B cell (primary cell): ENCODE measurements around the gene MRM2. TPM values are rescaled to one million over a fixed set of nuclear protein-coding genes. Genes with fewer than 3 reads are reported as not detected.

Experiments
- ATAC-seq: fragments of 200-7000 bp; cut with Tn5 transposase; one replicate; pipeline ENCODE4 v1.10.0; 2021; ENCODE audit warnings: low read depth, mild to moderate bottlenecking, moderate number of reproducible peaks, moderate library complexity
- CTCF ChIA-PET: fragments of 350-600 bp; sonication (Branson Sonifier 250); formaldehyde crosslinking; loops from one replicate; lab custom pipeline; 2021; ENCODE audit warnings: antibody characterized with exemption, inconsistent platforms; lab: Charles Lee
- POLR2A ChIA-PET: fragments of 350-600 bp; sonication (Branson Sonifier 250); formaldehyde crosslinking; loops from one replicate; lab custom pipeline; 2021; ENCODE audit warnings: antibody characterized with exemption; lab: Charles Lee
- DNase-seq: peaks from one replicate; pipeline ENCODE4 v3.0.0; 2013
- H2AFZ ChIP-seq: 2 replicates; pipeline ENCODE4 v1.6.1; 2012; ENCODE audit warnings: mild to moderate bottlenecking, low read depth, low read length; ENCODE audit not compliant: insufficient read depth, poor library complexity, severe bottlenecking
- H3K27ac ChIP-seq, 2 donors: 1 replicate in 1 of 2; 2 replicates in 1 of 2; pipeline ENCODE4 v1.5.1; 2012 to 2013; ENCODE audit warnings: low read length in 2 of 2, mild to moderate bottlenecking in 2 of 2, moderate library complexity in 1 of 2
- H3K27me3 ChIP-seq, 4 experiments: fragments of 200-600 bp in 1 of 4; sonication (generic) in 1 of 4; replicated peaks in 1 of 4; 1 replicate in 2 of 4; 2 replicates in 2 of 4; pipeline versions ENCODE4 v1.6.1 to v1.7.0; 2013 to 2016; ENCODE audit warnings: low read length in 3 of 4, mild to moderate bottlenecking in 2 of 4, mixed read lengths in 1 of 4, moderate library complexity in 1 of 4; ENCODE audit not compliant: insufficient read depth in 4 of 4, control insufficient read depth in 3 of 4; ENCODE audit errors: control extremely low read depth in 1 of 4
- H3K36me3 ChIP-seq, 2 experiments: replicated peaks in 1 of 2; 1 replicate in 1 of 2; 2 replicates in 1 of 2; pipeline versions ENCODE4 v1.6.1 to v1.7.1; 2013; ENCODE audit warnings: low read length in 1 of 2; ENCODE audit not compliant: insufficient read depth in 2 of 2, control insufficient read depth in 1 of 2; ENCODE audit errors: control extremely low read depth in 1 of 2, extremely low read depth in 1 of 2
- H3K4me1 ChIP-seq, 2 donors: fragments of 200-600 bp in 1 of 2; sonication (generic) in 1 of 2; 1 replicate in 1 of 2; 2 replicates in 1 of 2; pipeline versions ENCODE4 v1.5.1 to v1.6.1; 2013 to 2017; ENCODE audit warnings: low read length in 2 of 2; ENCODE audit not compliant: control insufficient read depth in 2 of 2, insufficient read depth in 2 of 2
- H3K4me2 ChIP-seq: replicated peaks from 2 replicates; pipeline ENCODE3; 2012; ENCODE audit warnings: mild to moderate bottlenecking, low read depth, low read length; ENCODE audit not compliant: poor library complexity, severe bottlenecking
- H3K4me3 ChIP-seq, 5 experiments: fragments of 200-600 bp in 1 of 5; sonication (generic) in 1 of 5; 1 replicate in 3 of 5; 2 replicates in 2 of 5; pipeline versions ENCODE4 v1.5.1 to v1.7.0; 2011 to 2016; ENCODE audit warnings: low read length in 4 of 5, mild to moderate bottlenecking in 4 of 5, low read depth in 2 of 5, control low read depth in 1 of 5, moderate library complexity in 1 of 5; ENCODE audit not compliant: insufficient read depth in 1 of 5; ENCODE audit errors: control extremely low read depth in 1 of 5, extremely low read depth in 1 of 5
- H3K79me2 ChIP-seq: fragments of 200-600 bp; sonication (generic); one replicate; pipeline ENCODE4 v1.6.0; 2016; ENCODE audit warnings: low read length; ENCODE audit not compliant: control insufficient read depth, insufficient read depth
- H3K9ac ChIP-seq: fragments of 200-600 bp; sonication (generic); 2 replicates; pipeline ENCODE4 v1.6.1; 2017; ENCODE audit warnings: mild to moderate bottlenecking, low read length, moderate library complexity
- H3K9me3 ChIP-seq, 3 donors: one replicate each; pipeline versions ENCODE4 v1.6.1 to v1.7.1; 2013; ENCODE audit warnings: low read length in 2 of 3; ENCODE audit not compliant: control insufficient read depth in 2 of 3, insufficient read depth in 1 of 3; ENCODE audit errors: control extremely low read depth in 1 of 3
- H4K20me1 ChIP-seq: 2 replicates; pipeline ENCODE4 v1.6.0; 2012; ENCODE audit warnings: mild to moderate bottlenecking, low read length; ENCODE audit not compliant: insufficient read depth, control insufficient read depth, poor library complexity, severe bottlenecking
- H3K27ac Mint-ChIP-seq: one replicate; pipeline ENCODE4 v1.8.0; 2021; ENCODE audit warnings: mixed read lengths
- H3K27me3 Mint-ChIP-seq: one replicate; pipeline ENCODE4 v1.8.0; 2021; ENCODE audit warnings: mixed read lengths
- H3K4me1 Mint-ChIP-seq: one replicate; pipeline ENCODE4 v1.8.0; 2021; ENCODE audit warnings: mixed read lengths
- H3K4me3 Mint-ChIP-seq: one replicate; pipeline ENCODE4 v1.8.0; 2021; ENCODE audit warnings: mixed read lengths
- H3K9me3 Mint-ChIP-seq: one replicate; pipeline ENCODE4 v1.8.0; 2022; ENCODE audit warnings: mixed read lengths; ENCODE audit not compliant: insufficient read depth
- CTCF ChIP-seq: fragments of 200-600 bp; IDR thresholded peaks from one replicate; pipeline ENCODE4 v1.8.0; 2022; ENCODE audit warnings: antibody characterized with exemption, mild to moderate bottlenecking
- EZH2 ChIP-seq: IDR thresholded peaks from 2 replicates; pipeline ENCODE4 v1.6.1; 2012; ENCODE audit warnings: borderline replicate concordance, low read depth, mild to moderate bottlenecking, moderate library complexity, low read length; ENCODE audit not compliant: insufficient read depth, poor library complexity, severe bottlenecking
- WGBS: methylation state at CpG from one replicate; pipeline ENCODE4 v1.1.5; 2013; ENCODE audit warnings: missing lambda C conversion rate; ENCODE audit not compliant: insufficient coverage; 5-methylcytosine and 5-hydroxymethylcytosine counted together
- intact Hi-C: fragments of 100-400 bp; cut with micrococcal nuclease; formaldehyde crosslinking; loops from one replicate; pipeline ENCODE4 v1.10.0; 2022
- polyA plus RNA-seq: library from polyadenylated mRNA; depleted of rRNA; stranded (reverse); fragments of >200 nt; gene quantifications from 2 replicates; pipeline ENCODE4 v1.2.3, GENCODE V29; 2012
- total RNA-seq, 2 donors: library from RNA; stranded (reverse); fragments of 120-200 nt in 1 of 2; gene quantifications; 1 replicate in 1 of 2; 2 replicates in 1 of 2; pipeline versions ENCODE4 v1.2.3 to v1.2.4, GENCODE V29; 2013 to 2022

The MRM2 gene
- total and polyA plus RNA-seq, 2 donors (not counting 1 experiment from before 2014, with no cell fraction given): 9.2 to 29.0 TPM

DNA sequence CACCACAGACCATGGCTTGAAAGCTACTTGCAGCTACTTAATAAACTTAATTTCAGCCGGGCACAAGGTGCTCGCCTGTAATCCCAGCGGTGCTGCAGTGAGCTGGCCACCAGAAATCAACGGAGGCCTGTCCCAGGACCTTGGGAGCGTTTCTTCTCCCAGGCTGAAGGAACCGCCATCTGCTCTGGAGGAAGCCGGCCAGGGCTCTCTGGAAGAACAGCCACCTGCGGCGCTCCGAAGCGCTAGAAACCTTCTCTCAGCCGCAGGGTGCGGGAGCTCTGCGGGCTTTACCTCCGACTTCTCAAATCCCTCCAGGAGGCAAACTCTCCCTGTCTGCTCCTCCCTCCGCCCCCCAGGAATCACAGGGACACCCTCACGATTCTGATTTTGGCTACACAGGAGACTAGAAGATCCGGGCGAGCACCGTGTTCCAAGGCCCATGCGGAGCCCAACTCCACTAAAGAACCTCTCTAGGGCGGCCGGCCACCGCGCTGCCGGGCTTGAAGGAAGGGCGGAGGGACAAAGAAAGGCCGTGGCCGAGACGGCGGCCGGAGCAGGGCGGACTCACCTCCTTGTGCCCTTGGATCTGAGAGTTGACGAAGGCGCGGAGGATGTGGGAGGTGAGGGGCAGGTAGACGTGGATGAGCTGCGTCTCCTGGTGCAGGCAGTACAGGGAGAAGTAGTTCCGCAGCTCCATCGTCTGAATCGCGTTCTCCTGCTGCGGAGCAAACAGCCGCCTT lies 14.5 kb upstream of the MRM2 start:
- DNase-seq (no peak), ATAC-seq (no peak)
- Histone ChIP-seq H3K9me3 (no peaks in the 10 kb centered on the region), H3K27ac (no peak overlapping the region), H3K9ac (no peak overlapping the region), H2AFZ (no peak overlapping the region), H3K79me2 (peaks cover 39% of the 10 kb centered on the region), H3K36me3 (peaks cover 1 to 63% of the 10 kb centered on the region in 2 experiments), H3K27me3 (no peaks in the 10 kb centered on the region), H3K4me2 (no peak overlapping the region), H3K4me1 (peaks cover 19 to 41% of the 10 kb centered on the region in 2 donors), H4K20me1 (peaks cover 31% of the 10 kb centered on the region), H3K4me3 (no peak overlapping the region)
- WGBS: 96% methylated on average over 40 of the region's 44 CpGs
- TF ChIP-seq EZH2: no peak
- TF ChIP-seq CTCF: no peak
- Mint-ChIP-seq H3K9me3 (no peaks in the 10 kb centered on the region), H3K4me3 (no peak overlapping the region), H3K27ac (no peak overlapping the region), H3K4me1 (peaks cover 39% of the 10 kb centered on the region), H3K27me3 (no peaks in the 10 kb centered on the region)
- intact Hi-C loops: no loop called here
- ChIA-PET POLR2A (no interaction called here), CTCF (no interaction called here)
